Activated CD4-positive, alpha-beta T cell treated with anti-CD3 and anti-CD28 coated beads, Interleukin-2, amount 10 ng/mL, durations not matched to agents 7 days and 5 days (primary cell): ENCODE measurements around the gene SYNPO2L. TPM values are rescaled to one million over a fixed set of nuclear protein-coding genes. Genes with fewer than 3 reads are reported as not detected.
"Not testable (repeated sequence)": the region's sequence is repeated elsewhere in the genome, so short reads cannot be mapped to it uniquely, and the experiment has no call there.

ENCODE experiments used
- CTCF ChIA-PET: fragments of 350-600 bp; sonication (Branson Sonifier 250); formaldehyde crosslinking; loops from one replicate; lab custom pipeline; 2021; ENCODE audit warnings: antibody characterized with exemption; lab: Charles Lee
- POLR2A ChIA-PET: fragments of 350-600 bp; sonication (Branson Sonifier 250); formaldehyde crosslinking; loops from one replicate; lab custom pipeline; 2021; ENCODE audit warnings: antibody characterized with exemption; lab: Charles Lee
- DNase-seq: peaks from one replicate; pipeline ENCODE4 v3.0.0-alpha.2; 2020
- H3K27ac Mint-ChIP-seq: one replicate; pipeline ENCODE4 v1.8.0; 2021; ENCODE audit warnings: mild to moderate bottlenecking, moderate library complexity, mixed read lengths
- H3K27me3 Mint-ChIP-seq: one replicate; pipeline ENCODE4 v1.8.0; 2021; ENCODE audit warnings: mixed read lengths
- H3K36me3 Mint-ChIP-seq: one replicate; pipeline ENCODE4 v1.8.0; 2021; ENCODE audit warnings: low read depth, mixed read lengths
- H3K4me1 Mint-ChIP-seq: one replicate; pipeline ENCODE4 v1.8.0; 2021; ENCODE audit warnings: mixed read lengths
- H3K4me3 Mint-ChIP-seq: one replicate; pipeline ENCODE4 v1.8.0; 2021; ENCODE audit warnings: mild to moderate bottlenecking, moderate library complexity, mixed read lengths
- H3K9me3 Mint-ChIP-seq: one replicate; pipeline ENCODE4 v1.8.0; 2021; ENCODE audit warnings: mixed read lengths
- total RNA-seq, 2 experiments: library from RNA; stranded (reverse); gene quantifications; one replicate each; pipeline ENCODE4 v1.2.3, GENCODE V29; 2021

The SYNPO2L gene
- total RNA-seq, 2 experiments from 2014 or later = not detected

- H3K36me3 Mint-ChIP-seq = peaks cover 3% of the 10 kb centered on the region
- ChIA-PET CTCF (interaction anchor here (0.8 to 1.1 kb wide), 5 partner anchors 9 to 31 kb away, joined by 3 to 5 read pairs (median 3); no protein-coding TSS in a partner anchor), POLR2A (interaction anchor here (0.5 to 0.6 kb wide), 2 partner anchors 104 to 225 kb away, joined by 3 read pairs; no protein-coding TSS in a partner anchor)
- no peaks in the 10 kb centered on the region for H3K9me3 Mint-ChIP-seq
- H3K4me3 Mint-ChIP-seq = peak overlapping the region; percentile 94
- no peaks in the 10 kb centered on the region for H3K27me3 Mint-ChIP-seq
- H3K27ac Mint-ChIP-seq = peak overlapping the region; percentile 96
- peaks cover 20% of the 10 kb centered on the region for H3K4me1 Mint-ChIP-seq
- DNase-seq = peak; percentile 97
Observed at GRCh38 chr10:73625884-73626752, 29.7 kb downstream of the SYNPO2L start.

DNA sequence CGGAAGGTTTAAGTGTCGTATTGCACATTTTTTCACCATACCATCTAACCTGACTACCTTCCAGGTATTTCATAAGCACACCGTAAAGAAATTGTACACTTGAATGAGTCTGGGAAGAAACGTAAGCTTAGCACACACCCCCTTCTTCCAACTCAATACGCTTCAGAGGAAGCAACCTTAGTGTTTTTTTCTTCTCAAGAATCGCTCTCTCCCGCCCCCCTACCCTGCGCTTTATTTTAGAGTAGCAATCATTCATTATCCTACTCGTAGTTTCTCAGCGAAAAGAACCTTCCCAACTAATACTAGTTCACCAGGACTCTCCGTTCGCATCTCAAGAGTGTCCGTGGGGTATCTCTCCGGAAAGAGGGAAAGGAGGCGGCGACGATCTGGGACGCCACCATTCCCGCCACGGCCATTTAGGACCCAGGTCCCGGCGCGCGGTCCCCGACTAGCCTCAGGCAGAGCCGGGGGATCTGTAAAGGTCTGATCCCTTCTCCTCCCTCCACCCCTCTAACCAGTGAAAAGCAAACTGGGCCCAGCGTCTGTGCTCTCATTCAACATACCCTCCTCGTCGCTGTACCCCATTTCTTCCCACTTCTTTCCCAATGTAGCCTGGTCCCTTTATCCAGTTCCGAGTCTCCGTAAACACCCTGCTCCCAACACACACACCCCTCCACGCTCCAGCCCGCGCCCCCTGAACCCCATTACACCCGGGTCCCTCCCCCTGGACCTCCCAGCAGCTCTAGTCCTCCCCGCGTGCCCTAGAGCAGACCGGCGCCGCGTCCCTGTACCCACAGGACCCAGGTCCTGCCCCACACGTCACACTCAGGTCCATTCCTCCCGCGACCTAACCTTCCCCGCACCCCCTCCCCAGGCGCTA, 30.6 kb downstream of the SYNPO2L start:
- POLR2A ChIA-PET = interaction anchor here (0.5 to 0.6 kb wide), 2 partner anchors 104 to 226 kb away, joined by 3 read pairs; no protein-coding TSS in a partner anchor

DNA sequence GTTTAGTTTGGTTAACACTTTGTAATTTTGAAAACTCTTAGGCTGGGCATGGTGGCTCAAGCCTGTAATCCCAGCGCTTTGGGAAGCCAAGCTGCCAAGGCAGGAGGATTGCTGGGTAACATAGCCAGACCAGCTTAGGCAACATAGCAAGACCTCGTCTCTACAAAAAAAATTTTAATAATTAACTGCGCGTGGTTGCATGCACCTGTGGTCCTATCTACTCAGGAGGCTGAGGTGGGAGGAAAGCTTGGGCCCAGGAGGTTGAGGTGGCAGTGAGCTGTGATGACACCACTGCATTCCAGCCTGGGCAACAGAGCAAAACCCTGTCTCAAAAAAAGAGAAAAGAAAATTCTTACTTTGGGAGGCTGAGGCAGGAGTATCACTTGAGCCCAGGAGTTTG, 32.8 kb downstream of the SYNPO2L start:
- ChIA-PET POLR2A (no interaction called here), CTCF (interaction anchor here (0.8 to 1.5 kb wide), 2 partner anchors 13 to 22 kb away, joined by 4 read pairs; no protein-coding TSS in a partner anchor)
- Mint-ChIP-seq H3K9me3 (no peaks in the 10 kb centered on the region), H3K27me3 (no peaks in the 10 kb centered on the region), H3K27ac (no peak overlapping the region), H3K4me1 (peaks cover 20% of the 10 kb centered on the region), H3K36me3 (peaks cover 3% of the 10 kb centered on the region), H3K4me3 (no peak overlapping the region)
- no peak for DNase-seq

More for the DNA sequence above, 30.6 kb downstream of the SYNPO2L start:
- no peaks in the 10 kb centered on the region for H3K9me3 Mint-ChIP-seq
- H3K27me3 Mint-ChIP-seq = no peaks in the 10 kb centered on the region
- peak overlapping the region; percentile 96 for H3K27ac Mint-ChIP-seq
- H3K4me3 Mint-ChIP-seq = peak overlapping the region; percentile 94
- DNase-seq = peak; percentile 17
- peaks cover 3% of the 10 kb centered on the region for H3K36me3 Mint-ChIP-seq
- CTCF ChIA-PET = interaction anchor here (0.8 to 1.1 kb wide), 3 partner anchors 10 to 30 kb away, joined by 3 to 5 read pairs (median 3); no protein-coding TSS in a partner anchor
- H3K4me1 Mint-ChIP-seq = peaks cover 20% of the 10 kb centered on the region

GRCh38 chr10:73620974-73621373, 34.9 kb downstream of the SYNPO2L start:
- H3K4me3 Mint-ChIP-seq, H3K27ac Mint-ChIP-seq, H3K4me1 Mint-ChIP-seq, DNase-seq, H3K27me3 Mint-ChIP-seq, H3K9me3 Mint-ChIP-seq, POLR2A ChIA-PET, H3K36me3 Mint-ChIP-seq: not testable (repeated sequence)
- CTCF ChIA-PET = interaction anchor here (1.1 kb wide), 1 partner anchor 21 kb away, joined by 4 read pairs; no protein-coding TSS in a partner anchor

- H3K27me3 Mint-ChIP-seq, CTCF ChIA-PET, DNase-seq, H3K4me3 Mint-ChIP-seq, H3K4me1 Mint-ChIP-seq, H3K9me3 Mint-ChIP-seq, H3K27ac Mint-ChIP-seq, H3K36me3 Mint-ChIP-seq, POLR2A ChIA-PET: not testable (repeated sequence)
Observed at GRCh38 chr10:73617143-73617542, 38.7 kb downstream of the SYNPO2L start.

- H3K9me3 Mint-ChIP-seq = no peaks in the 10 kb centered on the region
- ChIA-PET POLR2A (no interaction called here), CTCF (no interaction called here)
- H3K27me3 Mint-ChIP-seq = no peaks in the 10 kb centered on the region
- no peak for DNase-seq
- H3K36me3 Mint-ChIP-seq = no peaks in the 10 kb centered on the region
- H3K27ac Mint-ChIP-seq = no peak overlapping the region
- no peaks in the 10 kb centered on the region for H3K4me1 Mint-ChIP-seq
- no peak overlapping the region for H3K4me3 Mint-ChIP-seq
Observed at GRCh38 chr10:73614720-73615119, 41.1 kb downstream of the SYNPO2L start.

DNA sequence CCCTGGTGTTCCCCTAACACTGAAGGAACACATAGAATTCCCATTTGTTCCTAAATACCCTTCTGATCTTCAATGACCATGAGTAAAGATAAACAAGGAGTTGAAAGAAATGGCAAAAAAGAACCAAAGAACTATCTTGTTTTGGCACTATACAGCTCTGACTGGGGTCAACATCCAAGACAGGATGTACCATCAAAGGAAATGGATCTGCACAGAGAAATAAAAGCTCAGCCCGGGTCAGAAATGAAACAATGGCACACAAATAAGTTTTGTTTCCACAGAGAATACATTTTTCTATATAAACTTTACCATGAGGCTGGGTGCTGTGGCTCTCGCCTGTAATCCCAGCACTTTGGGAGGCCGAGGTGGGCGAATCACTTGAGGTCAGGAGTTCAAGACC, 46.7 kb downstream of the SYNPO2L start:
- Mint-ChIP-seq H3K4me3 (no peak overlapping the region), H3K4me1 (no peaks in the 10 kb centered on the region), H3K27ac (no peak overlapping the region), H3K9me3 (no peaks in the 10 kb centered on the region), H3K27me3 (no peaks in the 10 kb centered on the region), H3K36me3 (no peaks in the 10 kb centered on the region)
- no peak for DNase-seq
- ChIA-PET POLR2A (no interaction called here), CTCF (no interaction called here)

GRCh38 chr10:73601486-73601921, 54.3 kb downstream of the SYNPO2L start:
- Mint-ChIP-seq H3K9me3 (no peaks in the 10 kb centered on the region), H3K4me1 (peaks cover 3% of the 10 kb centered on the region), H3K4me3 (no peak overlapping the region), H3K27me3 (no peaks in the 10 kb centered on the region), H3K27ac (no peak overlapping the region), H3K36me3 (no peaks in the 10 kb centered on the region)
- DNase-seq = no peak
- CTCF ChIA-PET = interaction anchor here (0.8 to 1.9 kb wide), 7 partner anchors 9 to 176 kb away, joined by 3 to 9 read pairs (median 4); partner anchors contain the start of gene USP54
- POLR2A ChIA-PET = interaction anchor here (0.6 kb wide), 1 partner anchor 79 kb away, joined by 3 read pairs; no protein-coding TSS in a partner anchor

DNA sequence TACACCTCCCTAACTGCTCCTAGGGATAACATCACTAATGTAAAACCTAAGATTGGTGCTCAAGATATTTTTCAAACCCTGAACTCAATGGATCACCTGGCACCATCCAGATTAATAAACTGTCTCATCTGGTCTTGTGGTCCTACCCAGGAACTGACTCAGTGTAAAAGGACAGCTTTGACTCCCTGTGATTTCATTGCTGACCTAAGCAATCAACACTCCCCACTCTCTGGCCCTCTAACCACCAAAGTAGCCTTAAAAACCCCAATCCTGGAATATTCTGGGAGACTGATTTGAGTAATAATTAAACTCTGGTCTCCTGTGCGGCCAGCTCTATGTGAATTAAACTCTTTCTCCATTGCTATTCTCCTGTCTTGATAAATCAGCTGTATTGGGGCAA, 58.5 kb downstream of the SYNPO2L start:
- no peak for DNase-seq
- no peak overlapping the region for H3K27ac Mint-ChIP-seq
- no peaks in the 10 kb centered on the region for H3K36me3 Mint-ChIP-seq
- peaks cover 6% of the 10 kb centered on the region for H3K4me1 Mint-ChIP-seq
- no peak overlapping the region for H3K4me3 Mint-ChIP-seq
- CTCF ChIA-PET = no interaction called here
- POLR2A ChIA-PET = no interaction called here
- no peaks in the 10 kb centered on the region for H3K27me3 Mint-ChIP-seq
- H3K9me3 Mint-ChIP-seq = no peaks in the 10 kb centered on the region

Other genes with a start within 250 kb of the SYNPO2L start
- 10 to 100 TPM; 78.6 to 83.0 TPM for gene ANXA7, start 242.0 kb downstream of the SYNPO2L start, total RNA-seq
- 1 to 10 TPM; 3.4 TPM for gene MSS51, start 222.5 kb downstream of the SYNPO2L start, total RNA-seq
- 10 to 100 TPM; 48.0 to 48.5 TPM for gene PPP3CB, start 160.0 kb downstream of the SYNPO2L start, total RNA-seq
- gene USP54, start 64.7 kb downstream of the SYNPO2L start, total RNA-seq = 1 to 10 TPM; 2.6 to 2.7 TPM
- gene MYOZ1, start 14.6 kb downstream of the SYNPO2L start, total RNA-seq = not detected
- 10 to 100 TPM in 1 of 2 experiments, 1 to 10 TPM in 1; 8.9 to 10.2 TPM for gene AGAP5, start 42.1 kb upstream of the SYNPO2L start, total RNA-seq
- gene SEC24C, start 88.3 kb upstream of the SYNPO2L start, total RNA-seq = 10 to 100 TPM; 93.1 to 93.2 TPM
- gene CHCHD1, start 126.0 kb upstream of the SYNPO2L start, total RNA-seq = 10 to 100 TPM; 22.3 to 27.4 TPM
- 10 to 100 TPM; 79.2 to 87.3 TPM for gene ZSWIM8, start 129.6 kb upstream of the SYNPO2L start, total RNA-seq
- gene NDST2, start 155.6 kb upstream of the SYNPO2L start, total RNA-seq = 10 to 100 TPM; 53.0 to 61.8 TPM
- 10 to 100 TPM; 54.4 to 55.8 TPM for gene CAMK2G, start 218.5 kb upstream of the SYNPO2L start, total RNA-seq